NCI-H446 treated with DMSO at 0.1 percent for 48 hours (cell line): ENCODE measurements around the gene FER.
"Not testable (repeated sequence)": the region's sequence is repeated elsewhere in the genome, so short reads cannot be mapped to it uniquely, and the experiment has no call there.

Source experiments
- DNase-seq: peaks from one replicate; lab custom pipeline; 2025; lab: John Stamatoyannopoulos, UW

Gene FER

GRCh38 chr5:109121225-109121624 is 373.5 kb downstream of the FER start:
- DNase-seq = no peak

GRCh38 chr5:109125755-109126429 is 378.2 kb downstream of the FER start:
- no peak for DNase-seq

GRCh38 chr5:109126481-109126880 is 378.8 kb downstream of the FER start:
- no peak for DNase-seq

- DNase-seq = no peak
These were observed 389.2 kb downstream of the FER start for GRCh38 chr5:109136906-109137305.

GRCh38 chr5:109141222-109142200 is 393.8 kb downstream of the FER start:
- no peak for DNase-seq

- no peak for DNase-seq
These were observed 395.3 kb downstream of the FER start for GRCh38 chr5:109143031-109143430.

- no peak for DNase-seq
These were observed 397.4 kb downstream of the FER start for GRCh38 chr5:109145139-109145538.

- DNase-seq = peak; percentile 97
These were observed 398.9 kb downstream of the FER start for GRCh38 chr5:109146591-109146990.

- no peak for DNase-seq
These were observed 404.9 kb downstream of the FER start for GRCh38 chr5:109152565-109152964.

- no peak for DNase-seq
These were observed 407.9 kb downstream of the FER start for GRCh38 chr5:109155625-109156024.

GRCh38 chr5:109156885-109157284 is 409.2 kb downstream of the FER start:
- no peak for DNase-seq

GRCh38 chr5:109160468-109160867 is 412.8 kb downstream of the FER start:
- no peak for DNase-seq

- DNase-seq = no peak
These were observed 414.4 kb downstream of the FER start for GRCh38 chr5:109161914-109162683.

GRCh38 chr5:109163336-109163735 is 415.6 kb downstream of the FER start:
- no peak for DNase-seq

GRCh38 chr5:109164001-109164400 is 416.3 kb downstream of the FER start:
- DNase-seq = no peak

GRCh38 chr5:109167586-109167985 is 419.9 kb downstream of the FER start:
- DNase-seq = no peak

GRCh38 chr5:109168151-109168550 is 420.5 kb downstream of the FER start:
- no peak for DNase-seq

GRCh38 chr5:109170629-109171350 is 423.1 kb downstream of the FER start:
- DNase-seq = no peak

- not testable (repeated sequence) for DNase-seq
These were observed 423.9 kb downstream of the FER start for GRCh38 chr5:109171437-109172073.

GRCh38 chr5:109173036-109173794 is 425.5 kb downstream of the FER start:
- no peak for DNase-seq
